KMS-11 (cell line): Measurements from ENCODE around the gene POU3F3.

Experiments
- H2AFZ ChIP-seq: fragments of 200-600 bp; sonication (generic); 2 replicates; pipeline ENCODE4 v1.6.1; 2016; ENCODE audit warnings: antibody characterized with exemption, mixed run types, low read depth
- H3K27ac ChIP-seq: fragments of 200-600 bp; sonication (generic); 2 replicates; pipeline ENCODE4 v1.6.1; 2016; ENCODE audit warnings: mild to moderate bottlenecking, mixed run types
- H3K27me3 ChIP-seq: fragments of 200-600 bp; sonication (generic); 2 replicates; pipeline ENCODE4 v1.6.1; 2017; ENCODE audit warnings: mild to moderate bottlenecking, low read depth, mixed run types, moderate library complexity; ENCODE audit not compliant: insufficient read depth
- H3K36me3 ChIP-seq: fragments of 200-600 bp; sonication (generic); 2 replicates; pipeline ENCODE4 v1.6.1; 2017; ENCODE audit warnings: mild to moderate bottlenecking, mixed run types; ENCODE audit not compliant: insufficient read depth
- H3K4me1 ChIP-seq: fragments of 200-600 bp; sonication (generic); 2 replicates; pipeline ENCODE4 v1.6.1; 2016; ENCODE audit warnings: mild to moderate bottlenecking, low read depth, mixed run types; ENCODE audit not compliant: poor library complexity, severe bottlenecking
- H3K4me2 ChIP-seq: fragments of 200-600 bp; sonication (generic); 2 replicates; pipeline ENCODE4 v1.7.0; 2016; ENCODE audit warnings: mild to moderate bottlenecking, mixed run types
- H3K4me3 ChIP-seq: fragments of 200-600 bp; sonication (generic); IDR thresholded peaks from 2 replicates; pipeline ENCODE4 v1.6.1; 2017; ENCODE audit warnings: low read depth, low read length, mixed read lengths; ENCODE audit not compliant: insufficient read depth
- H3K79me2 ChIP-seq: fragments of 200-600 bp; sonication (generic); 2 replicates; pipeline ENCODE4 v1.6.1; 2016; ENCODE audit warnings: low read depth, mixed run types; ENCODE audit not compliant: insufficient read depth
- H3K9ac ChIP-seq: fragments of 200-600 bp; sonication (generic); 2 replicates; pipeline ENCODE4 v1.6.1; 2016; ENCODE audit warnings: mild to moderate bottlenecking, mixed run types
- H4K20me1 ChIP-seq: fragments of 200-600 bp; sonication (generic); 2 replicates; pipeline ENCODE4 v1.6.1; 2016; ENCODE audit warnings: mild to moderate bottlenecking, mixed run types; ENCODE audit not compliant: insufficient read depth
- TF ChIP-seq, protein P1 (sequence below): fragments of 200-600 bp; sonication (generic); conservative IDR thresholded peaks from 2 replicates; pipeline ENCODE4 v1.6.1; 2017; ENCODE audit warnings: low read depth, mild to moderate bottlenecking, antibody characterized with exemption, low read length, moderate library complexity, mixed read lengths

The POU3F3 gene

DNA sequence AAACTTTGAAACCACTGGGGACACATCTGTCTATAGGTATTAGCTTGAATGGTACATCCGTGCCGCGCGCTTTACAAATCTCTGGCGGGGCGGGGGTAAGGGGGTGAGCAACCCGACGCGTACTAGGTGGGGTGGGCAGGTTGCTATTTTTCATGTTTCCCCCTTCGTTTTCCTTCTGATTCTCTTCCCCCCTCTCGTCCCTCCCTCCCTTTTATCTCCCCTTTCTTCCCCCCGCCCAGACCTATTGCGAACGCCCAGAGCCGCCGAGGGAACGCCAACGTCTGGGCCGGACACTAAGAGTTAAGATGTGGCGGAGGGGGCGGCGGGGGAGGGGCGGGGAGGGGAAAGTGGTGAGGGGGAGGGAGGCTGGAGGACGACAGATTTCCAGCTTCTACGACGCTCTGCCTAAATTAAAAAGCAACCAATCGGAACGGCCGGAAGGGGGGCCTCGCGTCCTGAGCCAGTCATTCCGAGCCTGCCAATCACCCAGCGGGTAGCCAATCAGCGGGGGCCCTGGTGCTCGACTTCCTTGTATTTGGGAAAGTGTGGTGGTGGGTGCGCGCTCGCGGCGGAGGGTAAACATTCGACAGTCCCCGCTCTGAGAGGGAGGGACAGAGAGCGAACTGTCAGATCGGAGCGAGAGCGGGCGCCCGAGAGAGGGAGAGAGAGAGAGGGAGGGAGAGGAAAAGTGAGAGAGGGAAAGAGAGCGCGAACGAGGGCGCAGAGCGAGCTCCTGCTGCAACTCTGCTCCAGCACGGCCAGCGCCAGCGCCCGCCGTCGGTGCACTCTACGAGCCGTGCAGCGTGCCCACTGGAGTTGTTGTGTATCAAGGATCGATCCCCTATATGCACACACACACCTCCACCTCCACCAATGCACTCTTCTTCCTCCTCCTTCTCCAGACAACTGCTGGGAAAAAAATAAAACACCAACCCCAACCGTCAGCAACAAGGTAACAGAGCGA lies at the start of gene POU3F3:
Gene POU3F3 (plus strand): TSS at position 582 of the 964 bp plus-strand sequence. CDS start 1,396 bp downstream, outside the sequence.
- Histone ChIP-seq H3K4me1 (peaks cover 13% of the 10 kb centered on the region), H3K4me2 (peak within 1 kb of the TSS; percentile 81), H3K27ac (no peak within 1 kb of the TSS), H3K27me3 (peaks cover 20% of the 10 kb centered on the region; the same call in 1 of the 2 replicates), H4K20me1 (no peaks in the 10 kb centered on the region), H3K4me3 (peak within 1 kb of the TSS; percentile 38), H3K79me2 (no peaks in the 10 kb centered on the region), H3K9ac (no peak within 1 kb of the TSS), H3K36me3 (no peaks in the 10 kb centered on the region), H2AFZ (peak within 1 kb of the TSS; percentile 86)
- TF ChIP-seq, protein P1, sequence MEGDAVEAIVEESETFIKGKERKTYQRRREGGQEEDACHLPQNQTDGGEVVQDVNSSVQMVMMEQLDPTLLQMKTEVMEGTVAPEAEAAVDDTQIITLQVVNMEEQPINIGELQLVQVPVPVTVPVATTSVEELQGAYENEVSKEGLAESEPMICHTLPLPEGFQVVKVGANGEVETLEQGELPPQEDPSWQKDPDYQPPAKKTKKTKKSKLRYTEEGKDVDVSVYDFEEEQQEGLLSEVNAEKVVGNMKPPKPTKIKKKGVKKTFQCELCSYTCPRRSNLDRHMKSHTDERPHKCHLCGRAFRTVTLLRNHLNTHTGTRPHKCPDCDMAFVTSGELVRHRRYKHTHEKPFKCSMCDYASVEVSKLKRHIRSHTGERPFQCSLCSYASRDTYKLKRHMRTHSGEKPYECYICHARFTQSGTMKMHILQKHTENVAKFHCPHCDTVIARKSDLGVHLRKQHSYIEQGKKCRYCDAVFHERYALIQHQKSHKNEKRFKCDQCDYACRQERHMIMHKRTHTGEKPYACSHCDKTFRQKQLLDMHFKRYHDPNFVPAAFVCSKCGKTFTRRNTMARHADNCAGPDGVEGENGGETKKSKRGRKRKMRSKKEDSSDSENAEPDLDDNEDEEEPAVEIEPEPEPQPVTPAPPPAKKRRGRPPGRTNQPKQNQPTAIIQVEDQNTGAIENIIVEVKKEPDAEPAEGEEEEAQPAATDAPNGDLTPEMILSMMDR: no peak; the same call in 1 of the 2 replicates

DNA sequence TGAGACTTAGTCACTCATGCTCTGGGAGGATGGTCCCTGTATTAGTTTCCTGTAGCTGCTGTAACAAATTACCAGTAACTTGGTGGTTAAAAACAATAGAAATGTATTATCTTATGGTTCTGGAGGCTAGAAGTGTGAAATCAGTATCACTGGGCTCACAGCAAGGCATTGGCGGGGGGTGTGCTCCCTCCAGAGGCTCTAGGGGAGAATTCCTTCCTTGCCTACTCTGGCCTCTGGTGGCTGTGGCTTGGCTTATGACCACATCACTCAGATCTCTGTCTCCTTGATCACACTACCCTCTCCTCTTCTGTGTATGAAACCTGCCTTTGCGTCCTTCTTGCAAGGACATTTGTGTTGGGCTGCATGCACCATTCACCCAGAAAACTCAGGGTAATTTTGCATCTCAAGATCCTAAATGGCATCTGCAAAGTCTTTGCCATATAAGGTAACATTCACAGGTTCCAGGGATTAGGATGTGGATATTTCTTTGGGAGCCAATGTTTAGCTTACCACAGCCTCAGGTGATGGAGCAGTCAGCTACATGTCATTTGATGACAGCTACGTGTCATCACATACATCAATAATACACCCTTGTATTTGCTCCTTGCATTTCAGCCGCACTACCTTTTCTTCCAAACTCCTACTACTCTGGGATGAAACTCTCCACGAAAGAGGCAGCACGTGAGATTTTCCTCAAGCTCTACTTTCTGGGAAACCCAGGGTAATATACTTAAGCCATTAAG lies 49.6 kb upstream of the POU3F3 start:
- Histone ChIP-seq H3K79me2 (no peaks in the 10 kb centered on the region), H3K27me3 (no peaks in the 10 kb centered on the region), H4K20me1 (no peaks in the 10 kb centered on the region), H3K36me3 (no peaks in the 10 kb centered on the region), H3K27ac (no peak overlapping the region), H2AFZ (no peak overlapping the region), H3K9ac (no peak overlapping the region), H3K4me1 (no peaks in the 10 kb centered on the region), H3K4me3 (no peak overlapping the region), H3K4me2 (no peak overlapping the region)
- TF ChIP-seq, protein P1: no peak

DNA sequence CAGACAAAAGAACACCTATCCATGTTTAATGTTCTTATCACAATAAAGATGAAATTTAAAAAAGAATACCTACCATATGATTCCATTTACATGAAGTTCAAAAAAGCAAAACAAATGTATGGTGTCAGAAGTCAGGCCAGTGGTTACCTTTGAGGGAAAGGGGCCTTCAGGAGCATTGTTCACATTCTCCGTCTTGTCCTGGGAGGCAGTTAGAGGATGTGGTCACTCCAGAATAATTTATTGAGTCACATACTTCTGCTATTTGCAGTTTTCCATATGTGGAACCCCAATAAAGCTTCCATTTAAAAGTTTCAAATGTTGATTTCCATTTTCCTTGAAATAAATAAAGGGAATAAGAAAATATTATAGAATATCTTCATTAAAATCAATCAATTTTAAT lies 41.6 kb upstream of the POU3F3 start:
- Histone ChIP-seq H3K4me2 (no peak overlapping the region), H3K4me1 (no peaks in the 10 kb centered on the region), H3K9ac (no peak overlapping the region), H3K36me3 (no peaks in the 10 kb centered on the region), H3K4me3 (no peak overlapping the region), H4K20me1 (no peaks in the 10 kb centered on the region), H2AFZ (no peak overlapping the region), H3K79me2 (no peaks in the 10 kb centered on the region), H3K27ac (no peak overlapping the region), H3K27me3 (no peaks in the 10 kb centered on the region)
- TF ChIP-seq, protein P1: no peak

DNA sequence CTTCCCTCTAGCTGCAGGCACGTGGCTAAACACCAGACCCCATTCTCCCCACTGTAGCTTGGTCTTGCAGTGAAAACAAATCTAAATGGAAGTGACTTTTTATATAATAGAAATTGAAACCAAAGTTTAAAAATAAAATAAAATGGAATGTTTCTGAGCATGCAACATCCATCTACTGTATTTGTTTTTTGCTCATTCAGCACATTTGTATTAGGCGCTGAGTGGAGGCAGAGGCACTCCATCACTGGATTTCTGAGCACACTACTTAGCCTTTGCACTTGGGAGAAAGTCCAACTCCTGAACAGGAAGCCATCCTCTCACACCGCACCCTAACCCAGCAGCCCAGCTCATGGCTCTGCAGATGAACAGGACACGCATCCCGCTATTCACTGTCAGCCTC lies 37.8 kb upstream of the POU3F3 start:
- Histone ChIP-seq H3K79me2 (no peaks in the 10 kb centered on the region), H3K27me3 (no peaks in the 10 kb centered on the region), H3K9ac (no peak overlapping the region), H3K4me1 (no peaks in the 10 kb centered on the region), H3K27ac (no peak overlapping the region), H3K4me3 (no peak overlapping the region), H3K4me2 (no peak overlapping the region), H2AFZ (no peak overlapping the region), H4K20me1 (no peaks in the 10 kb centered on the region), H3K36me3 (no peaks in the 10 kb centered on the region)
- TF ChIP-seq, protein P1: no peak
